ENCODE results near the gene CCM2. TPM values are rescaled to one million over a fixed set of nuclear protein-coding genes. Genes with fewer than 3 reads are reported as not detected.
A peak's percentile ranks its signal among the peaks of the same experiment; 100 is the strongest.

CCM2 gene
- total RNA-seq, 1 donor from 2014 or later, result 89.0 TPM

DNA sequence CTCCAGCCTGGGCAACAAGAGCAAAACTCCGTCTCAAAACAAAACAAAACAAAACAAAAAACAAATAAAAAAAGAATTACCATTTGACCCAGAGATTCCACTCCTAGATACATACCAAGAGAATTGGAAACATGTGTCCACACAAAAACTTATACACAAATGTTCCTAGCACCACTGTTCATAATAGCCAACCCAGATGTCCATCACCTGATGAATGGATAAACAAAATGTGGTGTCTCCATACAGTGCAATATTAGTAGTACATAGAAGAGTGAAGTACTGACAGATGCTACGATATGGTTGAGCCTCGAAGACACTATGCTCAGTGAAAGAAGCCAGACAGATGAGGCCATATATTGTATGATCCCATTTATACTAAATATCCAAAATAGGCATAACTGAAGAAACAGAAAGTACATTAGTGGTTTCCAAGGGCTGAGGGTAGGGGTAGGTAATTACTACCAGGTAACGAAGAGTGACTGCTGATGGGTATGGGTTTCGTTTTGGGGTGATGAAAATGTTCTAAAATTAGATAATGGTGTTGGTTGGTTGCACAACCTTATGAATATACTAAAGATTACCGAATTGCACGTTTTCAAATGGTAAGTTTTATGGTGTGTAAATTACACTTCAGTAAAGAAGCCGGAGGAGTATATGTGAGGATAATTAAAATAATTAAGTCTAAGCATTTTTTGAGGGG lies 41.2 kb upstream of the CCM2 start:
- no peak for DNase-seq
- ChIA-PET CTCF (no interaction called here), POLR2A (interaction anchor here (0.7 kb wide), 2 partner anchors 46 to 151 kb away, joined by 3 read pairs; no protein-coding TSS in a partner anchor)
- H3K36me3 Mint-ChIP-seq (ENCODE audit: low read depth), result peaks cover 10% of the 10 kb centered on the region
- H3K27me3 Mint-ChIP-seq, result no peaks in the 10 kb centered on the region
- TF ChIP-seq, protein P1, sequence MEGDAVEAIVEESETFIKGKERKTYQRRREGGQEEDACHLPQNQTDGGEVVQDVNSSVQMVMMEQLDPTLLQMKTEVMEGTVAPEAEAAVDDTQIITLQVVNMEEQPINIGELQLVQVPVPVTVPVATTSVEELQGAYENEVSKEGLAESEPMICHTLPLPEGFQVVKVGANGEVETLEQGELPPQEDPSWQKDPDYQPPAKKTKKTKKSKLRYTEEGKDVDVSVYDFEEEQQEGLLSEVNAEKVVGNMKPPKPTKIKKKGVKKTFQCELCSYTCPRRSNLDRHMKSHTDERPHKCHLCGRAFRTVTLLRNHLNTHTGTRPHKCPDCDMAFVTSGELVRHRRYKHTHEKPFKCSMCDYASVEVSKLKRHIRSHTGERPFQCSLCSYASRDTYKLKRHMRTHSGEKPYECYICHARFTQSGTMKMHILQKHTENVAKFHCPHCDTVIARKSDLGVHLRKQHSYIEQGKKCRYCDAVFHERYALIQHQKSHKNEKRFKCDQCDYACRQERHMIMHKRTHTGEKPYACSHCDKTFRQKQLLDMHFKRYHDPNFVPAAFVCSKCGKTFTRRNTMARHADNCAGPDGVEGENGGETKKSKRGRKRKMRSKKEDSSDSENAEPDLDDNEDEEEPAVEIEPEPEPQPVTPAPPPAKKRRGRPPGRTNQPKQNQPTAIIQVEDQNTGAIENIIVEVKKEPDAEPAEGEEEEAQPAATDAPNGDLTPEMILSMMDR (IDR thresholded peaks at IDR 0.05), result no peak
- no peak overlapping the region for H3K4me3 Mint-ChIP-seq
- H3K27ac Mint-ChIP-seq, result no peak overlapping the region
- no peak for ATAC-seq (ENCODE audit: low read depth)
- H3K4me1 Mint-ChIP-seq, result peaks cover 17% of the 10 kb centered on the region
- H3K9me3 Mint-ChIP-seq, result no peaks in the 10 kb centered on the region
- intact Hi-C loops (cut with micrococcal nuclease), result no loop called here

DNA sequence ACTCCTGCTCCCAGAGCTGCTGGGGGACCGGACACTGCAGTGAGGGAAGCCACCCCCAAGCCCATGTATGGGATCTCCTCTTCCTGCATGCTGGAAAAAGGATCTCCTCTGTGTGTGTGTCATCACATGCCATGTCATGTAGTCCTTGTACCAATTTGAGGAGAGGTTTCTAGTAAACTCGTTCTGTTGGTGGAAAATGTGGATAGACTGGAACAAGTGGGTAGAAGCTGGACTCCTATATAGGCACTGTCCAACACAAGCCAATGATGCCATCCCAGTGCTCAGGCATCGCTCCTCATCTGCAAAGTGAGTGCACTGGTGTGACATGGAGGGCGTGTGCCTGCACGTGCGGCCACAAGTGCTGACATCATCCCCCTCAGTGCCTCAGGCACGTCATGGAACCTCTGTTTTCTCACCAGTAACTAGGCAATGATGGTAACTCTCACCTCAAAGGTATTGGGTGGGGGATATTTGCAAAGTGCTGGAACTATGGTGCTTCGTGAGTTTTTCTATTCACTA lies 40.5 kb upstream of the CCM2 start:
- peaks cover 17% of the 10 kb centered on the region for H3K4me1 Mint-ChIP-seq
- DNase-seq (no peak), ATAC-seq (ENCODE audit: low read depth) (peak; percentile 20)
- H3K4me3 Mint-ChIP-seq, result no peak overlapping the region
- TF ChIP-seq, protein P1 (IDR thresholded peaks at IDR 0.05), result no peak
- H3K36me3 Mint-ChIP-seq (ENCODE audit: low read depth), result peaks cover 10% of the 10 kb centered on the region
- CTCF ChIA-PET, result no interaction called here
- intact Hi-C loops (cut with micrococcal nuclease), result no loop called here
- no peaks in the 10 kb centered on the region for H3K9me3 Mint-ChIP-seq
- H3K27me3 Mint-ChIP-seq, result no peaks in the 10 kb centered on the region
- POLR2A ChIA-PET, result interaction anchor here (0.7 to 1.0 kb wide), 2 partner anchors 45 to 74 kb away, joined by 3 read pairs; partner anchors contain the start of gene PURB
- H3K27ac Mint-ChIP-seq, result peak overlapping the region; percentile 25

- Mint-ChIP-seq H3K27ac (peak overlapping the region; percentile 30), H3K9me3 (no peaks in the 10 kb centered on the region), H3K36me3 (ENCODE audit: low read depth) (peaks cover 13% of the 10 kb centered on the region), H3K4me3 (no peak overlapping the region), H3K4me1 (peaks cover 17% of the 10 kb centered on the region), H3K27me3 (no peaks in the 10 kb centered on the region)
- TF ChIP-seq, protein P1 (IDR thresholded peaks at IDR 0.05), result no peak
- intact Hi-C loops (cut with micrococcal nuclease), result no loop called here
- no peak for DNase-seq
- POLR2A ChIA-PET, result interaction anchor here (1.0 to 1.3 kb wide), 2 partner anchors 39 to 74 kb away, joined by 3 to 5 read pairs; partner anchors contain the start of gene PURB
- ATAC-seq (ENCODE audit: low read depth), result no peak
- CTCF ChIA-PET, result no interaction called here
These were observed 39.9 kb upstream of the CCM2 start for GRCh38 chr7:44960011-44960580.

DNA sequence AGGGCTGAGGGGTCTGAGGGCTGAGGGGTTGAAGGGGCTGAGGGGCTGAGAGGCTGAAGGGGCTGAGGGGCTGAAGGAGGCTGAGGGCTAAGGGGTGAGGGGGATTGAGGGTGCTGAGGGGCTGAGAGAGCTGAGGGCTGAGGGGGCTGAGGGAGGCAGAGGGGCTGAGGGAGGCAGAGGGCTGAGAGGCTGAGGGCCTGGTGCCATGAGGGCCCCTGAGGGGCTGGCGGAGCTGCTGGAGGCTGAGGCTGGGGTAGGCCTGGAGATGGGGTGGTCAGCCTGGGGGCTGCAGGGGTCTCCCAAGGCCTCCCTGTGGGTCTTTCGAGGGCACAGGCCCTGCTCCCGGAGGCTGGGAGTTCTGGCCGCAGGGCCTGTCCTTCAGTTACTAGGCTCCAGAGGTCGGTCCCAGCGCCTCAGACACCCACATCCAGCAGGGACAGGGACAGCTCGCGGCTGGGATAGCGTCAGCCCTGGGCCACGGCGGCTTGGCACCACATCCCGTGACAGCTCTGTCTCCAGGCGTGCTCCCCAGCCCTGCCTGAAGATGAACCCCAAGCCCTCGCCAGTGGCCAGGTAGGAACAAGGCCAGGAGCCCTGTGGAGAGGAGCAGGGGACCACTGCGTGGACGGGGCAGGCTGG lies 38.0 kb upstream of the CCM2 start:
- H3K27ac Mint-ChIP-seq, result no peak overlapping the region
- CTCF ChIA-PET, result no interaction called here
- peaks cover 30% of the 10 kb centered on the region for H3K36me3 Mint-ChIP-seq (ENCODE audit: low read depth)
- H3K4me3 Mint-ChIP-seq, result no peak overlapping the region
- H3K9me3 Mint-ChIP-seq, result no peaks in the 10 kb centered on the region
- H3K27me3 Mint-ChIP-seq, result no peaks in the 10 kb centered on the region
- DNase-seq, result no peak
- peaks cover 17% of the 10 kb centered on the region for H3K4me1 Mint-ChIP-seq
- ATAC-seq (ENCODE audit: low read depth), result no peak
- intact Hi-C loops (cut with micrococcal nuclease), result no loop called here
- TF ChIP-seq, protein P1 (IDR thresholded peaks at IDR 0.05), result no peak
- POLR2A ChIA-PET, result no interaction called here

Data from activated B cell treated with CpG ODN at 0.5 μM for 24 hours (primary cell).